ACC112 (cell line): ENCODE measurements around the gene RAB26.
"Not testable (repeated sequence)": the region's sequence is repeated elsewhere in the genome, so short reads cannot be mapped to it uniquely, and the experiment has no call there.

Experiments
- H2AFZ ChIP-seq: fragments of 200-600 bp; sonication (generic); one replicate; pipeline ENCODE4 v1.6.0; 2017; ENCODE audit warnings: antibody characterized with exemption, low read length; ENCODE audit not compliant: unreplicated experiment
- H3K27ac ChIP-seq: fragments of 200-600 bp; sonication (generic); 2 replicates; pipeline ENCODE4 v1.5.1; 2014; ENCODE audit warnings: low read depth, mild to moderate bottlenecking, antibody characterized with exemption, low read length, moderate library complexity
- H3K27me3 ChIP-seq: fragments of 200-600 bp; sonication (generic); 2 replicates; pipeline ENCODE4 v1.6.1; 2014; ENCODE audit warnings: mild to moderate bottlenecking, antibody characterized with exemption, low read length, moderate library complexity, mixed read lengths; ENCODE audit not compliant: insufficient read depth
- H3K36me3 ChIP-seq: fragments of 200-600 bp; sonication (generic); 2 replicates; pipeline ENCODE4 v1.6.1; 2016; ENCODE audit warnings: mild to moderate bottlenecking, antibody characterized with exemption, low read length, moderate library complexity, mixed read lengths; ENCODE audit not compliant: insufficient read depth
- H3K4me1 ChIP-seq: fragments of 200-600 bp; sonication (generic); one replicate; pipeline ENCODE4 v1.6.1; 2016; ENCODE audit warnings: low read length, mixed read lengths; ENCODE audit not compliant: insufficient read depth, unreplicated experiment, control insufficient read depth
- H3K4me3 ChIP-seq: fragments of 200-600 bp; sonication (generic); 2 replicates; pipeline ENCODE4 v1.5.1; 2014; ENCODE audit warnings: mild to moderate bottlenecking, low read depth, low read length
- H3K79me2 ChIP-seq: fragments of 200-600 bp; sonication (generic); one replicate; pipeline ENCODE4 v1.6.0; 2016; ENCODE audit warnings: low read length; ENCODE audit not compliant: control insufficient read depth, unreplicated experiment, insufficient read depth

RAB26 gene

DNA sequence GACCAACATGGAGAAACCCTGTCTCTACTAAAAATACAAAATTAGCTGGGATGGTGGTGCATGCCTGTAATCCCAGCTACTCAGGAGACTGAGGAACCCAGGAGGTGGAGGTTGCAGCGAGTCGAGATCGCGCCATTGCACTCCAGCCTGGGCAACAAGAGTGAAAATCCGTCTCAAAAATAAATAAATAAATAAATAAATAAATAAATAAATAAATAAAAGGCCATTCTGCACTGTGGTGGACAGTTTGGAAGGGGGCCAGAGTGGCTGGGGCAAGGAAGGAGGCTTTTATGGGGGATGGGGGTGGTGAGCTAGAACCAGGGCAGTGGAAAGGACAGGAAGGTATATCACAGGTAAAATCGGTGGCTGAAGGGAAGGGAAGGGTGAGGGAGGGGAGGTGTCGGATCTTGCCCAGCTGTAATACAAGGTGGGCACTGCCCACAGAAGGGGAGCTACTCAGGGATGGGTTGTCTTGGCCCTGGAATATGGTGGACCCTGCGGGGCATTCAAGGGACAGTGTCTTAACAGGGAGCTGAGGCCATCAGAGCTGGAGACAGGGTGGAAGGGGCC lies 54.8 kb downstream of the RAB26 start:
- not testable (repeated sequence) for H3K27ac ChIP-seq, H3K4me1 ChIP-seq, H2AFZ ChIP-seq, H3K79me2 ChIP-seq, H3K36me3 ChIP-seq, H3K4me3 ChIP-seq
- peaks cover 15% of the 10 kb centered on the region for H3K27me3 ChIP-seq
